Nephron (organoid): ENCODE results near the gene PHACTR1.

Experiments used
- H3K27ac Mint-ChIP-seq, 3 experiments: 2 replicates each; pipeline ENCODE4 v1.8.0; 2020; ENCODE audit warnings: mixed read lengths in 3 of 3, mild to moderate bottlenecking in 2 of 3, moderate library complexity in 1 of 3
- H3K27me3 Mint-ChIP-seq: 2 replicates; pipeline ENCODE4 v1.8.0; 2021; ENCODE audit warnings: low read depth, mild to moderate bottlenecking, moderate library complexity, mixed read lengths
- H3K36me3 Mint-ChIP-seq: 2 replicates; pipeline ENCODE4 v1.8.0; 2020; ENCODE audit warnings: low read depth, mixed read lengths
- H3K4me1 Mint-ChIP-seq: 2 replicates; pipeline ENCODE4 v1.8.0; 2020; ENCODE audit warnings: mixed read lengths
- H3K4me3 Mint-ChIP-seq, 3 experiments: 2 replicates each; pipeline ENCODE4 v1.8.0; 2020; ENCODE audit warnings: mild to moderate bottlenecking in 3 of 3, mixed read lengths in 3 of 3, moderate library complexity in 2 of 3
- H3K9me3 Mint-ChIP-seq: 2 replicates; pipeline ENCODE4 v1.8.0; 2020; ENCODE audit warnings: mixed read lengths
- TF ChIP-seq, protein P1 (sequence below), 3 experiments: fragments of 200-600 bp; sonication (generic); IDR thresholded peaks; one replicate each; pipeline ENCODE4 v1.5.0; 2021; ENCODE audit warnings: antibody characterized with exemption in 3 of 3; ENCODE audit not compliant: unreplicated experiment in 3 of 3

The PHACTR1 gene

DNA sequence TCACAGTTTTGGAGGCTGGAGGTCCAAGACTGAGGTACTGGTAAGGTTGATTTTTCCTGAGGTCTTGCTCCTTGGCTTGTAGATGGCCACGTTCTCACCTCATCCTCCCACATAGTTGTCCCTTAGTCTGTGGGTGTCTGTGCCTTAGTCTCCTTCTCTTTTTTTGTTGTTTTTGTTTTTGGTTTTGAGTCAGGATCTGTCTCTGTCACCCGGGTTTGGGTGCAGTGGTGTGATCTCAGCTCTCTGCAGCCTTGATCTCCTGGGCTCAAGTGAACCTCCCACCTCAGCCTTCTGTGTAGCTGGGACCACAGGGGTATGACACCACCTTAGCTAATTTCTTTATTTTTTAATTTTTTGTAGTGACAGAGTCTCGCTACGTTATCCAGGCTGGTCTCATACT, 245.2 kb downstream of the PHACTR1 start:
- Mint-ChIP-seq H3K27ac (no peak overlapping the region), H3K27me3 (peaks cover 27% of the 10 kb centered on the region), H3K4me1 (peaks cover 11% of the 10 kb centered on the region), H3K9me3 (no peaks in the 10 kb centered on the region), H3K36me3 (no peaks in the 10 kb centered on the region), H3K4me3 (no peak overlapping the region)
- TF ChIP-seq, protein P1, sequence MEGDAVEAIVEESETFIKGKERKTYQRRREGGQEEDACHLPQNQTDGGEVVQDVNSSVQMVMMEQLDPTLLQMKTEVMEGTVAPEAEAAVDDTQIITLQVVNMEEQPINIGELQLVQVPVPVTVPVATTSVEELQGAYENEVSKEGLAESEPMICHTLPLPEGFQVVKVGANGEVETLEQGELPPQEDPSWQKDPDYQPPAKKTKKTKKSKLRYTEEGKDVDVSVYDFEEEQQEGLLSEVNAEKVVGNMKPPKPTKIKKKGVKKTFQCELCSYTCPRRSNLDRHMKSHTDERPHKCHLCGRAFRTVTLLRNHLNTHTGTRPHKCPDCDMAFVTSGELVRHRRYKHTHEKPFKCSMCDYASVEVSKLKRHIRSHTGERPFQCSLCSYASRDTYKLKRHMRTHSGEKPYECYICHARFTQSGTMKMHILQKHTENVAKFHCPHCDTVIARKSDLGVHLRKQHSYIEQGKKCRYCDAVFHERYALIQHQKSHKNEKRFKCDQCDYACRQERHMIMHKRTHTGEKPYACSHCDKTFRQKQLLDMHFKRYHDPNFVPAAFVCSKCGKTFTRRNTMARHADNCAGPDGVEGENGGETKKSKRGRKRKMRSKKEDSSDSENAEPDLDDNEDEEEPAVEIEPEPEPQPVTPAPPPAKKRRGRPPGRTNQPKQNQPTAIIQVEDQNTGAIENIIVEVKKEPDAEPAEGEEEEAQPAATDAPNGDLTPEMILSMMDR (IDR thresholded peaks at IDR 0.05; ENCODE audit: unreplicated experiment in 3 of 3) = no peak

DNA sequence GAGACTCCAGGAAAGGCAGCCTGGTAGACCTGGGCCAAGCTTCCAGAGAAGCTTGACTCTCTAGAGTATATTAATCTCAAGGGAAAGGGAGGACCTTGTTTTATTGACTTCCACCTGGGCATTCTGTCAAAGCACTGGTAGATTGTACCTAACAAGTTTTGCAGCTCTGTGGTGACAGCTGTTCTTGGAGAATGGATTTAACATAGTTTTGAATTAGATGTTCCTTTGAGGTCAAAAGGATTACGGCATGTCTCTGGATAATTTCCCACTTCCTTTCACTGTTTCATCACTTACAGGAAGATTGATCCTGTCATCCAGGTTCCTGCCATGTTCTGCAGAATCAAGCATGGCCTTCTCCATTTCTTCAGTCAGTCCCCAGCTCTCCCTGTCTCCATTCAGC, 246.0 kb downstream of the PHACTR1 start:
- Mint-ChIP-seq H3K36me3 (no peaks in the 10 kb centered on the region), H3K9me3 (no peaks in the 10 kb centered on the region), H3K27ac (peak overlapping the region in 2 of 3 experiments; percentile 67 to 71), H3K4me1 (peaks cover 14% of the 10 kb centered on the region), H3K4me3 (no peak overlapping the region), H3K27me3 (peaks cover 21% of the 10 kb centered on the region)
- TF ChIP-seq, protein P1 (IDR thresholded peaks at IDR 0.05; ENCODE audit: unreplicated experiment in 3 of 3) = no peak

DNA sequence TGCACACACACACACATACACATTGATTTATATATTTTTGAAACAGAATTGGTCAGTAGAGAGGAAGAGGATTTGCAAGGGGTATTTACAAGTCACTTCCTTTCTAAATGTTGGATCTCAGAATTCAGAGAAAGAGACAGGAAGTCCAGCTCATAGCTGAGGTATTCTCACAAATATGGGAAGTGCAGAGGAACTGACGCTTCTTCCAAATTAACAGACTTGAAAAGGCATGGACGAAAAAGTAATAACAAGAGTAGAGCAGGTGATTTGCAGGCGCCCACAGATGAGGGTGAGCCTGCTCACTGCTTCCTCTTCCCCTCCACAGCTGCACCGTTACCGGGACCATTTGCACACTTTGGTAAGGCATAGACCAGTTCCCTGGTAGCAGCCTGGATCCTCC, 246.4 kb downstream of the PHACTR1 start:
- Mint-ChIP-seq H3K36me3 (no peaks in the 10 kb centered on the region), H3K27me3 (peaks cover 16% of the 10 kb centered on the region), H3K27ac (peak overlapping the region; percentile 66 to 71 (median 67)), H3K4me3 (no peak overlapping the region), H3K9me3 (no peaks in the 10 kb centered on the region), H3K4me1 (peaks cover 14% of the 10 kb centered on the region)
- TF ChIP-seq, protein P1 (IDR thresholded peaks at IDR 0.05; ENCODE audit: unreplicated experiment in 3 of 3) = no peak

DNA sequence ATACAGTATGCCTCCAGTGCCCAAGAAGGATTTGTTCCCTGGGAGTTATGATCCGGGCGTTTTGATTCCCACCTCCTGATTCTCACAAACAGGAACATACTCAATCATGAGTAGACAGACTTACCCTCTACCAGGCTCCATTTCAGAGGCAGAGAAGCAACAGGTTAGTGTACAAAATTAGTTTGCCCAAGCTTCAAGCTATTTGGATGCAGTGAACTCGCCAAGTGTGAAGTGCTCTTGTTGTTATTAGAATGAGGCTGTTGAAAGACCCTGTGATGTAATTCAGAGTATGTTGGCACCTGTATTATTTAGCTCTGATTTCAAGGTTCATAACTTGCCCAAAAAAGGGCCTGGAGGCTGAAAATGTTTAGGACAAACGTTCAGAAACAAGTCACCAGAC, 247.0 kb downstream of the PHACTR1 start:
- Mint-ChIP-seq H3K9me3 (no peaks in the 10 kb centered on the region), H3K27ac (peak overlapping the region; percentile 66 to 71 (median 67)), H3K4me1 (peaks cover 14% of the 10 kb centered on the region), H3K27me3 (peaks cover 11% of the 10 kb centered on the region), H3K4me3 (no peak overlapping the region), H3K36me3 (no peaks in the 10 kb centered on the region)
- TF ChIP-seq, protein P1 (IDR thresholded peaks at IDR 0.05; ENCODE audit: unreplicated experiment in 3 of 3) = no peak

DNA sequence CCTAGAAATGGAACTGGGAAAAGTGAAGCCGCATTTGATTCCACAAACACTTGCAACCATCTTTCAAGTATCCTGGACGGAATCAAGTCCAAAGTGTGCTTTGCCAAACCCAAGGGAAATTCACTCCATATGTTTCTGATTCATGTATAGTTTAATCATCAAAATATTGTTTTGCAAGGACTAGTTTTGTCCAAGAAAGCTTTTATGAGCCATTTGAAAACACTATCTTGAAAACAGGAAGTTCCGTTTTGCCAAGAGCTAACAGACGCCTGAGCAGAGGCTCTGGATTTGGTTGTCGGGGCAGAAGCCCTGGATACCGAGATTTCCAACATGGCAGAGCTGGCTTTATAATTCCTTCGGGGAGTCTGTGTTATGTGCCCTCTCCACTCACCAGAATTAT, 251.1 kb downstream of the PHACTR1 start:
- H3K4me3 Mint-ChIP-seq = no peak overlapping the region
- TF ChIP-seq, protein P1 (IDR thresholded peaks at IDR 0.05; ENCODE audit: unreplicated experiment in 3 of 3) = no peak
- no peaks in the 10 kb centered on the region for H3K36me3 Mint-ChIP-seq
- peak overlapping the region; percentile 68 to 90 (median 77) for H3K27ac Mint-ChIP-seq
- no peaks in the 10 kb centered on the region for H3K27me3 Mint-ChIP-seq
- no peaks in the 10 kb centered on the region for H3K9me3 Mint-ChIP-seq
- H3K4me1 Mint-ChIP-seq = peaks cover 19% of the 10 kb centered on the region

DNA sequence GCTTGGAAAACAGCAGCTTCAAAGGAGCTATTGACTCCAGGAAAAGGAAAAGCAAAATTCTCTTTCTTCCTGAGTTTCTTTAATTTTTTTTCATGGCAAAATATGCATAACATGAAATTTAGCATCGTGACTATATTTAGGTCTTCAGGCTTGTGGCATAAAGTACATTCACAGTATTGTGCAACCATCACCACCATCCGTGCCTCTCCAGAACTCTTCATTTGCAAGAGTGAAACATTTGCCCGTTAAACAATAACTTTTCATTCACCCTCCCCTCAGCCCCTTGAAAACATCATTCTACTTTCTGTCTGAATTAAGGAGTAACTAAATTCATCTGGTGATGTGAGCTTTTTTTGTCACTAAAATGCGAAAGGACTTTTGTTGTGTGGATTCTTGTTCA, 251.7 kb downstream of the PHACTR1 start:
- Mint-ChIP-seq H3K4me1 (peaks cover 20% of the 10 kb centered on the region), H3K27me3 (no peaks in the 10 kb centered on the region), H3K27ac (peak overlapping the region; percentile 68 to 90 (median 77)), H3K9me3 (no peaks in the 10 kb centered on the region), H3K4me3 (no peak overlapping the region), H3K36me3 (no peaks in the 10 kb centered on the region)
- TF ChIP-seq, protein P1 (IDR thresholded peaks at IDR 0.05; ENCODE audit: unreplicated experiment in 3 of 3) = no peak
